GM23338 (cell line): ENCODE measurements around the gene LRRC27. TPM values are rescaled to one million over a fixed set of nuclear protein-coding genes. Genes with fewer than 3 reads are reported as not detected.

Source experiments
- ATAC-seq: fragments of 200-7000 bp; cut with Tn5 transposase; 3 replicates; pipeline ENCODE4 v1.9.1; 2020
- DNase-seq: peaks from one replicate; pipeline ENCODE4 v3.0.0-alpha.2; 2015; ENCODE audit warnings: low spot score
- H2AFZ ChIP-seq: fragments of 200-600 bp; sonication (generic); 2 replicates; pipeline ENCODE4 v1.8.0; 2016; ENCODE audit warnings: antibody characterized with exemption, mild to moderate bottlenecking, moderate library complexity
- H3F3A ChIP-seq: fragments of 200-600 bp; sonication (generic); replicated peaks from 2 replicates; pipeline ENCODE4 v1.8.0; 2017; ENCODE audit warnings: antibody characterized with exemption, mixed run types, low read depth
- H3K27ac ChIP-seq: fragments of 200-600 bp; sonication (generic); 2 replicates; pipeline ENCODE4 v1.6.1; 2016; ENCODE audit warnings: low read depth
- H3K27me3 ChIP-seq: fragments of 200-600 bp; sonication (generic); 2 replicates; pipeline ENCODE4 v1.8.0; 2016; ENCODE audit warnings: mild to moderate bottlenecking, mixed run types, moderate library complexity; ENCODE audit not compliant: insufficient read depth
- H3K36me3 ChIP-seq: fragments of 200-600 bp; sonication (generic); 2 replicates; pipeline ENCODE4 v1.8.0; 2016; ENCODE audit warnings: mild to moderate bottlenecking; ENCODE audit not compliant: insufficient read depth
- H3K4me1 ChIP-seq: fragments of 200-600 bp; sonication (generic); 2 replicates; pipeline ENCODE4 v1.8.0; 2016; ENCODE audit warnings: mild to moderate bottlenecking, moderate library complexity; ENCODE audit not compliant: insufficient read depth
- H3K4me2 ChIP-seq: fragments of 200-600 bp; sonication (generic); 2 replicates; pipeline ENCODE4 v1.7.1; 2017; ENCODE audit warnings: mixed run types
- H3K4me3 ChIP-seq: fragments of 200-600 bp; sonication (generic); 2 replicates; pipeline ENCODE4 v1.6.1; 2016; ENCODE audit warnings: mixed run types
- H3K79me2 ChIP-seq: fragments of 200-600 bp; sonication (generic); replicated peaks from 2 replicates; pipeline ENCODE4 v1.8.0; 2017; ENCODE audit warnings: mild to moderate bottlenecking; ENCODE audit not compliant: insufficient read depth
- H3K9me2 ChIP-seq: fragments of 200-600 bp; sonication (generic); 2 replicates; pipeline ENCODE4 v1.8.0; 2017; ENCODE audit not compliant: insufficient read depth
- H4K20me1 ChIP-seq: fragments of 200-600 bp; sonication (generic); replicated peaks from 2 replicates; pipeline ENCODE4 v1.8.0; 2017; ENCODE audit warnings: mild to moderate bottlenecking; ENCODE audit not compliant: insufficient read depth
- H3K27ac Mint-ChIP-seq: 2 replicates; pipeline ENCODE4 v1.8.0; 2020; ENCODE audit warnings: inconsistent platforms, mild to moderate bottlenecking, moderate library complexity, mixed read lengths
- H3K27me3 Mint-ChIP-seq: 3 replicates; pipeline ENCODE4 v1.8.0; 2022; ENCODE audit warnings: low read depth, mild to moderate bottlenecking, moderate library complexity, mixed read lengths, inconsistent platforms; ENCODE audit not compliant: insufficient read depth, poor library complexity
- H3K36me3 Mint-ChIP-seq: 3 replicates; pipeline ENCODE4 v1.8.0; 2021; ENCODE audit warnings: low read depth, mild to moderate bottlenecking, inconsistent platforms, moderate library complexity, mixed read lengths
- H3K4me1 Mint-ChIP-seq: 3 replicates; pipeline ENCODE4 v1.8.0; 2020; ENCODE audit warnings: mild to moderate bottlenecking, inconsistent platforms, mixed read lengths
- H3K4me3 Mint-ChIP-seq: 3 replicates; pipeline ENCODE4 v1.8.0; 2021; ENCODE audit warnings: moderate library complexity, mild to moderate bottlenecking, inconsistent platforms, mixed read lengths
- H3K9me3 Mint-ChIP-seq: 3 replicates; pipeline ENCODE4 v1.8.0; 2020; ENCODE audit warnings: moderate library complexity, mild to moderate bottlenecking, inconsistent platforms, mixed read lengths
- CREB1 ChIP-seq: fragments of 250-450 bp; sonication (Bioruptor Pico); IDR thresholded peaks from 2 replicates; pipeline ENCODE4 v1.5.0; 2020; ENCODE audit warnings: low read depth, mild to moderate bottlenecking, moderate library complexity
- CTCF ChIP-seq, 2 experiments: fragments of 200-600 bp in 1 of 2; sonication (generic) in 1 of 2; conservative IDR thresholded peaks; 2 replicates each; pipeline versions ENCODE4 v1.5.1 to v1.6.1; 2016 to 2017; ENCODE audit warnings: antibody characterized with exemption in 2 of 2, low read depth in 2 of 2, mild to moderate bottlenecking in 2 of 2, moderate library complexity in 1 of 2
- ETS1 ChIP-seq: IDR thresholded peaks from 2 replicates; pipeline ENCODE4 v1.6.1; 2016; ENCODE audit warnings: antibody characterized with exemption
- EZH2 ChIP-seq: fragments of 200-600 bp; sonication (generic); IDR thresholded peaks from one replicate; pipeline ENCODE4 v1.8.0; 2017; ENCODE audit warnings: antibody characterized with exemption, mild to moderate bottlenecking, low read depth; ENCODE audit not compliant: unreplicated experiment
- EZH2phosphoT487 ChIP-seq: fragments of 200-600 bp; sonication (generic); IDR thresholded peaks from one replicate; pipeline ENCODE4 v1.8.1; 2018; ENCODE audit warnings: antibody characterized with exemption; ENCODE audit not compliant: unreplicated experiment
- JUNB ChIP-seq: IDR thresholded peaks from one replicate; pipeline ENCODE4 v1.6.1; 2016; ENCODE audit warnings: antibody characterized with exemption; ENCODE audit not compliant: unreplicated experiment
- NANOG ChIP-seq: IDR thresholded peaks from 2 replicates; pipeline ENCODE4 v1.6.1; 2016; ENCODE audit warnings: antibody characterized with exemption, borderline replicate concordance
- POLR2AphosphoS5 ChIP-seq: IDR thresholded peaks from 2 replicates; pipeline ENCODE4 v1.6.1; 2016; ENCODE audit warnings: antibody characterized with exemption, low read depth
- REST ChIP-seq: IDR thresholded peaks from one replicate; pipeline ENCODE4 v1.6.1; 2018; ENCODE audit warnings: antibody characterized with exemption; ENCODE audit not compliant: unreplicated experiment
- STAT1 ChIP-seq: IDR thresholded peaks from one replicate; pipeline ENCODE4 v1.6.1; 2016; ENCODE audit warnings: antibody characterized with exemption; ENCODE audit not compliant: unreplicated experiment
- ZNF114 ChIP-seq: fragments of 250-450 bp; sonication (Bioruptor Pico); IDR thresholded peaks from 2 replicates; pipeline ENCODE4 v1.5.0; 2020; ENCODE audit warnings: mild to moderate bottlenecking, moderate library complexity
- ZNF331 ChIP-seq: fragments of 250-450 bp; sonication (Bioruptor Pico); IDR thresholded peaks from 2 replicates; pipeline ENCODE4 v1.5.0; 2020; ENCODE audit warnings: low read depth, mild to moderate bottlenecking, moderate library complexity
- ZNF462 ChIP-seq: fragments of 250-450 bp; sonication (Bioruptor Pico); IDR thresholded peaks from 2 replicates; pipeline ENCODE4 v1.5.0; 2020; ENCODE audit warnings: mild to moderate bottlenecking, moderate library complexity
- polyA plus RNA-seq: library from polyadenylated mRNA; unstranded; fragments of >200 nt; fragmentation: Nextera tagmentation; extraction: Ambion mirVana; gene quantifications from 2 replicates; pipeline ENCODE4 v1.2.1, GENCODE V29; 2016
- total RNA-seq: library from RNA; depleted of rRNA; stranded (reverse); fragments of >200 nt; shearing (Covaris generic); gene quantifications from 2 replicates; pipeline ENCODE4 v1.2.3, GENCODE V29; 2014

The LRRC27 gene
- total and polyA plus RNA-seq, 2 experiments from 2014 or later, result 2.9 to 3.5 TPM

GRCh38 chr10:132351611-132352010, 19.6 kb downstream of the LRRC27 start:
- ATAC-seq, result peak; percentile 9; the same call in 1 of the 3 replicates
- H3K4me1 Mint-ChIP-seq, result peaks cover 9% of the 10 kb centered on the region
- no peaks in the 10 kb centered on the region for H3K36me3 ChIP-seq

More at GRCh38 chr10:132351611-132352010, 19.6 kb downstream of the LRRC27 start:
- no peak overlapping the region for H3K4me2 ChIP-seq
- H3K79me2 ChIP-seq, result no peaks in the 10 kb centered on the region
- no peak overlapping the region for H3K27ac ChIP-seq
- no peaks in the 10 kb centered on the region for H3K9me2 ChIP-seq
- peaks cover 15% of the 10 kb centered on the region for H3K27me3 Mint-ChIP-seq
- no peaks in the 10 kb centered on the region for H4K20me1 ChIP-seq
- no peaks in the 10 kb centered on the region for H3F3A ChIP-seq
- no peak for DNase-seq
- no peak overlapping the region for H2AFZ ChIP-seq
- no peaks in the 10 kb centered on the region for H3K9me3 Mint-ChIP-seq
- no peaks in the 10 kb centered on the region; the same call in 2 of the 3 replicates for H3K36me3 Mint-ChIP-seq
- H3K4me1 ChIP-seq, result no peaks in the 10 kb centered on the region
- no peak overlapping the region for H3K27ac Mint-ChIP-seq
- no peaks in the 10 kb centered on the region for H3K27me3 ChIP-seq
- H3K4me3 ChIP-seq, result no peak overlapping the region
- TF ChIP-seq EZH2, result no peak
- no peak for TF ChIP-seq JUNB
- TF ChIP-seq ZNF114, result no peak
- TF ChIP-seq ETS1, result no peak
- TF ChIP-seq NANOG, result no peak
- TF ChIP-seq CREB1 (CRISPR knock-in tag), result no peak
- no peak for TF ChIP-seq ZNF462 (CRISPR knock-in tag)
- TF ChIP-seq REST, result no peak
- no peak for TF ChIP-seq STAT1
- TF ChIP-seq POLR2AphosphoS5, result no peak
- TF ChIP-seq EZH2phosphoT487, result no peak
- no peak for TF ChIP-seq ZNF331 (CRISPR knock-in tag)
- TF ChIP-seq CTCF (conservative IDR thresholded peaks at IDR 0.05; ENCODE audit: low read depth in 2 of 2), result no peak
- no peak overlapping the region; the same call in 2 of the 3 replicates for H3K4me3 Mint-ChIP-seq
